Liver (tissue), 3 donors: ENCODE results near the gene AGR2.

ENCODE experiments used
- CTCF ChIP-seq: fragments of 150-350 bp; IDR thresholded peaks from 2 replicates; pipeline ENCODE4 v1.5.1; 2017; ENCODE audit warnings: improper control_type of control experiment, low read depth, low read length; ENCODE audit not compliant: missing input control
- FOXA1 ChIP-seq: IDR thresholded peaks from 2 replicates; pipeline ENCODE4 v1.6.1; 2016; ENCODE audit warnings: antibody characterized with exemption
- GABPA ChIP-seq, 2 donors: IDR thresholded peaks in 1 of 2; conservative IDR thresholded peaks in 1 of 2; 2 replicates each; pipeline ENCODE4 v1.6.1; 2016; ENCODE audit warnings: antibody characterized with exemption in 2 of 2, mild to moderate bottlenecking in 1 of 2, moderate library complexity in 1 of 2
- RXRA ChIP-seq, 2 donors: IDR thresholded peaks; 2 replicates each; pipeline ENCODE4 v1.6.1; 2017 to 2018; ENCODE audit warnings: antibody characterized with exemption in 2 of 2, mild to moderate bottlenecking in 1 of 2
- YY1 ChIP-seq: IDR thresholded peaks from 2 replicates; pipeline ENCODE4 v1.6.1; 2016; ENCODE audit warnings: antibody characterized with exemption, mild to moderate bottlenecking
- ZBTB33 ChIP-seq: IDR thresholded peaks from 2 replicates; pipeline ENCODE4 v1.6.1; 2016; ENCODE audit warnings: antibody characterized with exemption
- TF ChIP-seq, protein P1 (sequence below): IDR thresholded peaks from 2 replicates; pipeline ENCODE4 v1.6.1; 2016; ENCODE audit warnings: antibody characterized with exemption
- TF ChIP-seq, protein P2 (sequence below): IDR thresholded peaks from 2 replicates; pipeline ENCODE4 v1.6.1; 2016; ENCODE audit warnings: antibody characterized with exemption, mild to moderate bottlenecking
- donor health status: healthy.
- donor health status: healthy.

GRCh38 chr7:16805441-16805840 lies 642 bp upstream of the AGR2 start:
- no peak for TF ChIP-seq CTCF
- no peak for TF ChIP-seq GABPA (IDR thresholded peaks at IDR 0.05 in 1 of 2, conservative IDR thresholded peaks at IDR 0.05 in 1 of 2)
- TF ChIP-seq, protein P1, sequence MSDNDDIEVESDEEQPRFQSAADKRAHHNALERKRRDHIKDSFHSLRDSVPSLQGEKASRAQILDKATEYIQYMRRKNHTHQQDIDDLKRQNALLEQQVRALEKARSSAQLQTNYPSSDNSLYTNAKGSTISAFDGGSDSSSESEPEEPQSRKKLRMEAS, result no peak
- TF ChIP-seq YY1, result no peak
- TF ChIP-seq RXRA (IDR thresholded peaks at IDR 0.05), result no peak
- TF ChIP-seq FOXA1, result no peak
- TF ChIP-seq ZBTB33, result no peak
- TF ChIP-seq, protein P2, sequence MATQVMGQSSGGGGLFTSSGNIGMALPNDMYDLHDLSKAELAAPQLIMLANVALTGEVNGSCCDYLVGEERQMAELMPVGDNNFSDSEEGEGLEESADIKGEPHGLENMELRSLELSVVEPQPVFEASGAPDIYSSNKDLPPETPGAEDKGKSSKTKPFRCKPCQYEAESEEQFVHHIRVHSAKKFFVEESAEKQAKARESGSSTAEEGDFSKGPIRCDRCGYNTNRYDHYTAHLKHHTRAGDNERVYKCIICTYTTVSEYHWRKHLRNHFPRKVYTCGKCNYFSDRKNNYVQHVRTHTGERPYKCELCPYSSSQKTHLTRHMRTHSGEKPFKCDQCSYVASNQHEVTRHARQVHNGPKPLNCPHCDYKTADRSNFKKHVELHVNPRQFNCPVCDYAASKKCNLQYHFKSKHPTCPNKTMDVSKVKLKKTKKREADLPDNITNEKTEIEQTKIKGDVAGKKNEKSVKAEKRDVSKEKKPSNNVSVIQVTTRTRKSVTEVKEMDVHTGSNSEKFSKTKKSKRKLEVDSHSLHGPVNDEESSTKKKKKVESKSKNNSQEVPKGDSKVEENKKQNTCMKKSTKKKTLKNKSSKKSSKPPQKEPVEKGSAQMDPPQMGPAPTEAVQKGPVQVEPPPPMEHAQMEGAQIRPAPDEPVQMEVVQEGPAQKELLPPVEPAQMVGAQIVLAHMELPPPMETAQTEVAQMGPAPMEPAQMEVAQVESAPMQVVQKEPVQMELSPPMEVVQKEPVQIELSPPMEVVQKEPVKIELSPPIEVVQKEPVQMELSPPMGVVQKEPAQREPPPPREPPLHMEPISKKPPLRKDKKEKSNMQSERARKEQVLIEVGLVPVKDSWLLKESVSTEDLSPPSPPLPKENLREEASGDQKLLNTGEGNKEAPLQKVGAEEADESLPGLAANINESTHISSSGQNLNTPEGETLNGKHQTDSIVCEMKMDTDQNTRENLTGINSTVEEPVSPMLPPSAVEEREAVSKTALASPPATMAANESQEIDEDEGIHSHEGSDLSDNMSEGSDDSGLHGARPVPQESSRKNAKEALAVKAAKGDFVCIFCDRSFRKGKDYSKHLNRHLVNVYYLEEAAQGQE, result no peak
